IMR-90 (cell line): ENCODE results near the gene YPEL2. TPM values are rescaled to one million over a fixed set of nuclear protein-coding genes. Genes with fewer than 3 reads are reported as not detected.

ENCODE experiments used
- ATAC-seq: fragments of 200-7000 bp; cut with Tn5 transposase; 2 replicates; pipeline ENCODE4 v1.9.1; 2020; ENCODE audit warnings: low read depth, mild to moderate bottlenecking, moderate library complexity
- BruUV-seq: library from RNA; stranded (reverse); fragments of 400-500 nt; replicated peaks from 2 replicates; lab custom pipeline; 2021; lab: Mats Ljungman, UMichigan
- CTCF ChIA-PET: fragments of 300-600 bp; formaldehyde crosslinking; extraction: SDS; loops from one replicate; lab custom pipeline; 2021; ENCODE audit warnings: antibody characterized with exemption; lab: Yijun Ruan, JAX
- POLR2A ChIA-PET: fragments of 300-600 bp; sonication (Branson Sonifier 250); formaldehyde crosslinking; loops from one replicate; lab custom pipeline; 2022; ENCODE audit warnings: antibody characterized with exemption; ENCODE audit not compliant: unreplicated experiment; lab: Charles Lee
- DNase-seq: peaks from one replicate; pipeline ENCODE4 v3.0.0; 2013
- H2AFZ ChIP-seq: replicated peaks from 2 replicates; pipeline ENCODE3; 2013; ENCODE audit warnings: low read length, mild to moderate bottlenecking; ENCODE audit not compliant: poor library complexity
- H2AK5ac ChIP-seq: 2 replicates; pipeline ENCODE4 v1.6.1; 2013; ENCODE audit warnings: low read depth, low read length, inconsistent platforms
- H2AK9ac ChIP-seq: replicated peaks from 2 replicates; pipeline ENCODE3; 2013; ENCODE audit warnings: mild to moderate bottlenecking, low read depth, low read length, moderate library complexity; ENCODE audit not compliant: poor library complexity
- H2BK120ac ChIP-seq: 2 replicates; pipeline ENCODE4 v1.6.1; 2013; ENCODE audit warnings: low read depth, low read length, inconsistent platforms
- H2BK15ac ChIP-seq: 3 replicates; pipeline ENCODE4 v1.6.1; 2013; ENCODE audit warnings: low read depth, low read length, inconsistent platforms
- H2BK20ac ChIP-seq: 2 replicates; pipeline ENCODE4 v1.6.1; 2013; ENCODE audit warnings: low read depth, mild to moderate bottlenecking, inconsistent platforms, low read length, moderate library complexity
- H2BK5ac ChIP-seq: 2 replicates; pipeline ENCODE4 v1.6.1; 2013; ENCODE audit warnings: mild to moderate bottlenecking, low read depth, low read length, inconsistent platforms; ENCODE audit not compliant: poor library complexity, severe bottlenecking
- H3K14ac ChIP-seq: replicated peaks from 2 replicates; pipeline ENCODE4 v1.6.1; 2013; ENCODE audit warnings: low read depth, low read length, inconsistent platforms
- H3K18ac ChIP-seq: 2 replicates; pipeline ENCODE4 v1.6.1; 2013; ENCODE audit warnings: low read depth, low read length, control low read depth
- H3K23ac ChIP-seq: 2 replicates; pipeline ENCODE4 v1.6.1; 2013; ENCODE audit warnings: low read depth, low read length, inconsistent platforms
- H3K27ac ChIP-seq: 2 replicates; pipeline ENCODE4 v1.5.1; 2013; ENCODE audit warnings: mild to moderate bottlenecking, control low read depth, low read length; ENCODE audit not compliant: insufficient read depth
- H3K27me3 ChIP-seq: 2 replicates; pipeline ENCODE4 v1.6.1; 2013; ENCODE audit warnings: low read length; ENCODE audit not compliant: control insufficient read depth, insufficient read depth
- H3K36me3 ChIP-seq: 2 replicates; pipeline ENCODE4 v1.6.1; 2013; ENCODE audit warnings: low read length, mixed read lengths; ENCODE audit not compliant: control insufficient read depth, insufficient read depth
- H3K4ac ChIP-seq: 2 replicates; pipeline ENCODE4 v1.6.1; 2013; ENCODE audit warnings: low read depth, low read length, inconsistent platforms
- H3K4me1 ChIP-seq: 2 replicates; pipeline ENCODE4 v1.6.1; 2013; ENCODE audit warnings: low read length, mixed read lengths; ENCODE audit not compliant: control insufficient read depth, insufficient read depth
- H3K4me2 ChIP-seq: 2 replicates; pipeline ENCODE4 v1.6.1; 2013; ENCODE audit warnings: low read depth, mild to moderate bottlenecking, control low read depth, low read length, moderate library complexity
- H3K4me3 ChIP-seq: 2 replicates; pipeline ENCODE4 v1.5.1; 2013; ENCODE audit warnings: low read depth, mild to moderate bottlenecking, control low read depth, low read length, moderate library complexity; ENCODE audit not compliant: insufficient read depth
- H3K56ac ChIP-seq: 2 replicates; pipeline ENCODE4 v1.6.1; 2013; ENCODE audit warnings: low read length, inconsistent platforms; ENCODE audit not compliant: insufficient read depth; ENCODE audit errors: extremely low read depth
- H3K79me1 ChIP-seq, 2 experiments: 2 replicates each; pipeline ENCODE4 v1.6.1; 2013; ENCODE audit warnings: low read length in 2 of 2, inconsistent platforms in 1 of 2, low read depth in 1 of 2
- H3K9ac ChIP-seq: 2 replicates; pipeline ENCODE4 v1.6.1; 2013; ENCODE audit warnings: low read depth, low read length, control low read depth
- H3K9me1 ChIP-seq: 2 replicates; pipeline ENCODE4 v1.6.1; 2013; ENCODE audit warnings: low read length, inconsistent platforms; ENCODE audit not compliant: insufficient read depth
- H3K9me3 ChIP-seq: 2 replicates; pipeline ENCODE4 v1.6.1; 2013; ENCODE audit warnings: low read length; ENCODE audit not compliant: control insufficient read depth, insufficient read depth
- H4K20me1 ChIP-seq: 2 replicates; pipeline ENCODE4 v1.6.1; 2013; ENCODE audit warnings: low read length, inconsistent platforms; ENCODE audit not compliant: insufficient read depth
- H4K5ac ChIP-seq: 2 replicates; pipeline ENCODE4 v1.6.1; 2013; ENCODE audit warnings: mild to moderate bottlenecking, low read depth, low read length, control low read depth
- H4K8ac ChIP-seq, 2 experiments: 2 replicates each; pipeline ENCODE4 v1.6.1; 2013; ENCODE audit warnings: low read depth in 2 of 2, low read length in 2 of 2, control low read depth in 1 of 2, inconsistent platforms in 1 of 2
- H4K91ac ChIP-seq: 2 replicates; pipeline ENCODE4 v1.6.1; 2013; ENCODE audit warnings: low read depth, low read length, inconsistent platforms; ENCODE audit not compliant: insufficient read depth
- CEBPB ChIP-seq: IDR thresholded peaks from 2 replicates; pipeline ENCODE4 v1.6.1; 2012; ENCODE audit warnings: low read depth, low read length, improper control_type of control experiment
- FOS ChIP-seq: fragments of 150-350 bp; IDR thresholded peaks from 2 replicates; pipeline ENCODE4 v1.6.1; 2016; ENCODE audit warnings: low read depth, low read length
- WGBS, 2 experiments: methylation state at CpG; one replicate each; pipeline versions ENCODE4 v1.1.5 to v1.1.7; 2013; ENCODE audit warnings: missing lambda C conversion rate in 2 of 2; ENCODE audit not compliant: insufficient read length in 1 of 2; ENCODE audit errors: extremely low coverage in 2 of 2; 5-methylcytosine and 5-hydroxymethylcytosine counted together
- dilution Hi-C: fragments of 300-500 bp; cut with HindIII; formaldehyde crosslinking; loops from one replicate; pipeline ENCODE4 v1.14.3; 2018; ENCODE audit warnings: low sequenced_read_pairs; ENCODE audit not compliant: unreplicated experiment
- in situ Hi-C: fragments of 300-500 bp; cut with MboI; formaldehyde crosslinking; loops from 3 replicates; pipeline ENCODE4 v1.14.3; 2019; ENCODE audit warnings: low sequenced_read_pairs, inconsistent platforms, mixed read lengths
- intact Hi-C: fragments of 100-400 bp; cut with micrococcal nuclease; formaldehyde crosslinking; loops from 2 replicates; pipeline ENCODE4 v1.10.0; 2022
- polyA plus RNA-seq, 3 experiments: library from polyadenylated mRNA; depleted of rRNA; stranded (reverse); fragments of >200 nt; gene quantifications; 2 replicates each; pipeline ENCODE4 v1.2.3, GENCODE V29; 2012; ENCODE audit warnings: low replicate concordance in 1 of 3
- total RNA-seq: library from RNA; depleted of rRNA; stranded (reverse); fragments of >200 nt; gene quantifications from 2 replicates; pipeline ENCODE4 v1.2.3, GENCODE V29; 2012

YPEL2 gene
- total and polyA plus RNA-seq, 2 of the 4 experiments (the other 2 are of a cell fraction), result 2.3 to 3.4 TPM

- Histone ChIP-seq H4K91ac (no peak overlapping the region), H3K4me3 (no peak overlapping the region), H3K9me3 (no peaks in the 10 kb centered on the region), H3K23ac (no peak overlapping the region), H2BK15ac (no peak overlapping the region), H3K9me1 (peaks cover 6% of the 10 kb centered on the region), H2BK5ac (no peak overlapping the region), H3K9ac (no peak overlapping the region), H2BK120ac (no peak overlapping the region), H3K56ac (no peak overlapping the region), H3K36me3 (no peaks in the 10 kb centered on the region), H2BK20ac (no peak overlapping the region), H2AK5ac (peak overlapping the region; percentile 36; the same call in 1 of the 2 replicates), H4K20me1 (no peaks in the 10 kb centered on the region), H3K14ac (peak overlapping the region; percentile 23; the same call in 1 of the 2 replicates), H3K4me1 (peaks cover 18% of the 10 kb centered on the region), H4K5ac (peak overlapping the region; percentile 50; the same call in 1 of the 2 replicates), H3K4ac (no peak overlapping the region; the same call in 1 of the 2 replicates), H2AK9ac (no peak overlapping the region), H3K79me1 (peaks cover 0 to 14% of the 10 kb centered on the region in 2 experiments; a peak in 1 of 4 replicates), H4K8ac (no peak overlapping the region), H3K4me2 (no peak overlapping the region), H2AFZ (no peak overlapping the region), H3K18ac (peak overlapping the region; percentile 47), H3K27ac (no peak overlapping the region), H3K27me3 (no peaks in the 10 kb centered on the region)
- DNase-seq, result peak; percentile 62
- TF ChIP-seq FOS, result no peak
- TF ChIP-seq CEBPB, result peak; percentile 88
- in situ Hi-C loops (no loop called here), dilution Hi-C loops (no loop called here), intact Hi-C loops (loop anchor here (5.0 kb wide), 1 partner anchor 48 kb away; no protein-coding TSS in a partner anchor)
- no TSS peak for BruUV-seq
- POLR2A ChIA-PET, result interaction anchor here (0.6 kb wide), 1 partner anchor 825 kb away, joined by 4 read pairs; no protein-coding TSS in a partner anchor
- no peak for ATAC-seq
- 100% methylated on average over 1 of the region's 5 CpGs; no CpG with 5 or more reads in 1 of the 2 experiments for WGBS, 2 experiments
- CTCF ChIA-PET, result no interaction called here
Measured at GRCh38 chr17:59373882-59374495, 42.5 kb downstream of the YPEL2 start.
